Astrocyte of the cerebellum (primary cell): Measurements from ENCODE around the gene PRKG1.
"Not testable (repeated sequence)": the region's sequence is repeated elsewhere in the genome, so short reads cannot be mapped to it uniquely, and the experiment has no call there.

Source experiments
- DNase-seq: peaks from one replicate; pipeline ENCODE4 v3.0.0-alpha.2; 2011; ENCODE audit warnings: low read depth
- H3K4me3 ChIP-seq: 2 replicates; pipeline ENCODE4 v1.5.1; 2011; ENCODE audit warnings: mild to moderate bottlenecking, low read depth, low read length, moderate library complexity
- in situ Hi-C: cut with HindIII; loops from 2 replicates; pipeline ENCODE4 v1.10.0; 2017; ENCODE audit warnings: low sequenced_read_pairs
- TF ChIP-seq, protein P1 (sequence below): IDR thresholded peaks from 2 replicates; pipeline ENCODE4 v1.5.1; 2012; ENCODE audit warnings: low read length, low read depth, moderate library complexity, mild to moderate bottlenecking; ENCODE audit errors: missing control alignments

Gene PRKG1

DNA sequence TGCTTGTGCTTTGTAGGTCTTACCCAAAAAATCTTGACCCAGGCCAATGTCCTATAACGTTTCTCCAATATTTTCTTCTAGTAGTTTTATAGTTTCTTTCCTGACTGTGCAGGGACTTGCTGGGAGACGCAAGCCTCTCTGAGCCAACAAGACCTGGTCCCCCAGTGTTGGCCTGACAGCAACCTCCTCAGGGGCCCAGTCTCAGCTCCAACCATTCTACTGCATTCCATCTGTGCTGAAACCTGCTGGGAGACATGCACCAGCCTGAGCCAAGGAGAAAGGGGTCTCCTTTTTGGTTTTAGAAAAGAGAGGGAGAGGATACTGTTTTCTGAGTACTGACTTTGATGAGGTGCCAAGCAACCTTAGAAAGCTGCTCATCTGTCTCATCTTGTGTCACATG, 251.4 kb downstream of the PRKG1 start:
- TF ChIP-seq, protein P1, sequence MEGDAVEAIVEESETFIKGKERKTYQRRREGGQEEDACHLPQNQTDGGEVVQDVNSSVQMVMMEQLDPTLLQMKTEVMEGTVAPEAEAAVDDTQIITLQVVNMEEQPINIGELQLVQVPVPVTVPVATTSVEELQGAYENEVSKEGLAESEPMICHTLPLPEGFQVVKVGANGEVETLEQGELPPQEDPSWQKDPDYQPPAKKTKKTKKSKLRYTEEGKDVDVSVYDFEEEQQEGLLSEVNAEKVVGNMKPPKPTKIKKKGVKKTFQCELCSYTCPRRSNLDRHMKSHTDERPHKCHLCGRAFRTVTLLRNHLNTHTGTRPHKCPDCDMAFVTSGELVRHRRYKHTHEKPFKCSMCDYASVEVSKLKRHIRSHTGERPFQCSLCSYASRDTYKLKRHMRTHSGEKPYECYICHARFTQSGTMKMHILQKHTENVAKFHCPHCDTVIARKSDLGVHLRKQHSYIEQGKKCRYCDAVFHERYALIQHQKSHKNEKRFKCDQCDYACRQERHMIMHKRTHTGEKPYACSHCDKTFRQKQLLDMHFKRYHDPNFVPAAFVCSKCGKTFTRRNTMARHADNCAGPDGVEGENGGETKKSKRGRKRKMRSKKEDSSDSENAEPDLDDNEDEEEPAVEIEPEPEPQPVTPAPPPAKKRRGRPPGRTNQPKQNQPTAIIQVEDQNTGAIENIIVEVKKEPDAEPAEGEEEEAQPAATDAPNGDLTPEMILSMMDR = no peak
- H3K4me3 ChIP-seq = no peak overlapping the region
- in situ Hi-C loops = no loop called here
- DNase-seq = no peak

DNA sequence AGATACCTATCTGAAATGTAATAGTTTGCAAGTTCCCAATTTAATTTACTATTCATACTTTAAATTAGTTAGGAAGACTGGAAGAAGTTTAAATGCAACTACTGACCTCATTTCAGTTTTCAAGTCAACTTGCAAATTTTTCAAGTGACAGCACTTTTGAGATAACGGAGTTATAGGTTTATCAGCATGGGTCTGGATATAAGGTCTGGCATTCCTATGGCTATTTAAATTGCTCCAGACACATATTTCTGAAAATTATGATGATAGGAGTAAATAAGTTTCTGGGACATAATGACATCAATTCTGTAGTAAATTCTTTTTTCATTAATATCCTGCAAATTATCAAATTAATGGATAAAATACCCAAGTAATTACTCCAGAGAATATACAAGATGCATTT, 251.9 kb downstream of the PRKG1 start:
- TF ChIP-seq, protein P1 = no peak
- no peak overlapping the region for H3K4me3 ChIP-seq
- in situ Hi-C loops = no loop called here
- no peak for DNase-seq

DNA sequence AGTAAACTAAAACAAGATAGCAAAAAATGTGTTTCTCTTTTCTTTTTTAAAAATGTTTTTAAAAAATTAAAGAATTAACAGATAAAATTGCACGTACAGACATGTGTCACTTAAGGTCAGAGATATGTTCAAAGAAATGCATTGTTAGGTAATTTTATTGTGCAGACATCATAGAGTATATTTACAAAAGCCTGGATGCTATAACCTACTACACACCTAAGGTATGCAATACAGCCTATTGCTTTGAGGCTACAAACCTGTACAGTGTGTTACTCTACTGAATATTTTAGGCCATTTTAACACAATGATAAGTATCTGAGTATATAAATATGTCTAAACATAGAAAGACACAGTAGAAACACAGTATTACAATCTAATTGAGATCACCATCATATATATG, 253.1 kb downstream of the PRKG1 start:
- TF ChIP-seq, protein P1 = no peak
- DNase-seq = no peak
- H3K4me3 ChIP-seq = no peak overlapping the region
- in situ Hi-C loops = no loop called here

DNA sequence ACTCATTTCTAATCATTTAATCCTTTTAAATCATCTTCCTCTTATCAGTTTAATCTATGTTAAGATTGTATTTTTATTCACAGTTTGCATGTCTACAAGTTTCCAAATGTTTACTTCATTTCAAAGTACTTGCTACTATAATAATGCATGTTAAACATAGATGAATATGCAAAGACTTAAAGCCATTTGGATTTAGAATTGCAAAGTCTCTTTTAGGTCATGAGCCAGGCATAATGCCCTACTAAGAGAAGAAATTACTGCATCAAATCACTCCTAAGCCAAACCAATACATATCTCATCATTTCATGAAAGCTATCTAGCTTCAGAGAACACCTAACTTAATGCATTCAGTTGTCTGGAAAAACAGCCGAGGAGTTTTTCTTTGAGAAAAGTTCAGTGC, 266.1 kb downstream of the PRKG1 start:
- in situ Hi-C loops = no loop called here
- no peak for DNase-seq
- TF ChIP-seq, protein P1 = no peak

DNA sequence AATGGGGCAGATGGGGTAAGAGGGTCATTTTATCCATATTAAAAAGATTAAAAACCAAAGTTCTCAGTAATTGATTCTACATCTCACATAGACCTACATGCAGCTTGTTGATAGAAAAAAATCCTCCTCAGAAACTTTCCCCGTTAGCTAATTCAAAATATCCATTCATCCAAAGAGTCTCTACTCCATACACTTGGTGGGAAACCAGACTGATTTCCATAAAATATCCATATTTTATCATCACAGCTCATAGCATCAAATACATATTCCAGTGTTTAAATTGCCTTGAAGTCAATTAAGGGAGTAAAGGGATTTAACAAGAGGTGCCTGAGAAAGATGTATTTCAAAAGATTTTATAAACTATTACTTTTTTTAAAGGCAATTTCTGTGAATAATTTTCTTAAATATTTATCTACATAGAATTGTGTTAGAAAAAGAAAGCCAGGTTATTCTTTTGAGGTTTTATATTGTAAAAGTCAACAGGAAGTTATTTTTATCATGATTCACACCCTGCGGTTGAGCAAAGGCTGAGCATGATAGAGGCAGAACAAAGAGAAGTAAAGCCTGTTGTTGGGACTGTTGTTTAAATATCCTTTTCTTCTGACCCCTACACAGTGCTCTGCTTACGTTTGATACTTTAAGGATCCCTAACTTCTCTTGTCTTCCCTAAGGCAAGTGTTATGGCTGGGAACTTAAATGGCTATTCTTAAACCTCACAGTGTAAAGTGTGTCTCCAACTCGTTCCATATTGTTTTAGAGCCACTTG, 266.7 kb downstream of the PRKG1 start:
- no peak overlapping the region for H3K4me3 ChIP-seq
- TF ChIP-seq, protein P1 = no peak
- DNase-seq = peak; percentile 32

More for the DNA sequence above, 266.1 kb downstream of the PRKG1 start:
- H3K4me3 ChIP-seq = no peak overlapping the region

DNA sequence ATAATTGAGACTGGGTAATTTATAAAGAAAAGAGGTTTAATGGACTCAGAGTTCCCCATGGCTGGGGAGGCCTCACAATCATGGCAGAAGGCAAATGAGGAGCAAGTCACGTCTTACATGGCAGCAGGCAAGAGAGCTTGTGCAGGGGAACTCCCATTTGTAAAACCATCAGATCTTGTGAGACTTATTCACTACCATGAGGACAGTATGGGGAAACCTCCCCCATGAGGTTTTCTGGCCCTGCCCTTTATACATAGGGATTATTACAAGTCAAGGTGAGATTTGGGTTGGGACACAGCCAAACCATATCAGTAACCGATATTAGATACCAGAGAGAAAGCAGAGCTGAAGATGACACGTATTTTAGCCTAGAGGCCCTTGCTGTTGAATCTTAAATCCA, 267.5 kb downstream of the PRKG1 start:
- DNase-seq, in situ Hi-C loops, H3K4me3 ChIP-seq: not testable (repeated sequence)

More for the DNA sequence above, 266.7 kb downstream of the PRKG1 start:
- in situ Hi-C loops = no loop called here

DNA sequence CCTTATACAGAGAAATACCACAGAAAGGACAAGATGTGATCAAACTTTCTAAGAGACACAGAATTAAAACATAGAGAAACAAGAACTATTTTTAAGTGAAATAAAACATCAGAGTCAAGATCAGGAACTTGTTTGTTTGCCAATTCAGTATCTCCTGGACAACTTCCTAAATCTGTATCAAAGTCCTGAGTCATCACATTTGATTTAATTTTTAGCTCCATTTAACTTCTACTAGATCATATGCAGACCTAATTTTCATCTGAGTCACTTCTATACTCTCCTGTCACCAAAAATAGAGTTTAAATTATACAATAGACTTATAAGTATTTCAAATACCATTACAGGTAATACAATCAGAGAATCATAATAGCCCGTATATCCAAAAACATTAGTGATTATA, 268.1 kb downstream of the PRKG1 start:
- H3K4me3 ChIP-seq = no peak overlapping the region
- DNase-seq = no peak
- TF ChIP-seq, protein P1 = no peak
- in situ Hi-C loops = no loop called here
